Rectal smooth muscle tissue (tissue), 1 donor: ENCODE data around the gene TRAPPC3.
"Not testable (repeated sequence)": the region's sequence is repeated elsewhere in the genome, so short reads cannot be mapped to it uniquely, and the experiment has no call there.

Experiments
- H3K27ac ChIP-seq: one replicate; pipeline ENCODE4 v1.7.0; 2013; ENCODE audit warnings: low read depth, low read length, inconsistent platforms
- H3K27me3 ChIP-seq: one replicate; pipeline ENCODE4 v1.7.0; 2013; ENCODE audit warnings: low read length; ENCODE audit not compliant: control insufficient read depth, insufficient read depth
- H3K36me3 ChIP-seq: one replicate; pipeline ENCODE4 v1.7.0; 2013; ENCODE audit warnings: low read length; ENCODE audit not compliant: control insufficient read depth, insufficient read depth
- H3K4me1 ChIP-seq: one replicate; pipeline ENCODE4 v1.7.0; 2013; ENCODE audit warnings: low read length; ENCODE audit not compliant: control insufficient read depth, insufficient read depth
- H3K4me3 ChIP-seq: one replicate; pipeline ENCODE4 v1.7.0; 2013; ENCODE audit warnings: low read length
- H3K9ac ChIP-seq: one replicate; pipeline ENCODE4 v1.7.0; 2013; ENCODE audit warnings: low read length

The TRAPPC3 gene

GRCh38 chr1:36149237-36149972, at the start of gene TRAPPC3:
Gene TRAPPC3, minus strand, starts transcription at chr1:36149486. Its CDS starts 108 bp downstream, at chr1:36149378.
- H3K9ac ChIP-seq, result peak within 1 kb of the TSS; percentile 86
- H3K4me1 ChIP-seq, result peaks cover 28% of the 10 kb centered on the region
- peak within 1 kb of the TSS; percentile 99 for H3K27ac ChIP-seq
- no peaks in the 10 kb centered on the region for H3K27me3 ChIP-seq
- no peaks in the 10 kb centered on the region for H3K36me3 ChIP-seq
- peak within 1 kb of the TSS; percentile 69 for H3K4me3 ChIP-seq

DNA sequence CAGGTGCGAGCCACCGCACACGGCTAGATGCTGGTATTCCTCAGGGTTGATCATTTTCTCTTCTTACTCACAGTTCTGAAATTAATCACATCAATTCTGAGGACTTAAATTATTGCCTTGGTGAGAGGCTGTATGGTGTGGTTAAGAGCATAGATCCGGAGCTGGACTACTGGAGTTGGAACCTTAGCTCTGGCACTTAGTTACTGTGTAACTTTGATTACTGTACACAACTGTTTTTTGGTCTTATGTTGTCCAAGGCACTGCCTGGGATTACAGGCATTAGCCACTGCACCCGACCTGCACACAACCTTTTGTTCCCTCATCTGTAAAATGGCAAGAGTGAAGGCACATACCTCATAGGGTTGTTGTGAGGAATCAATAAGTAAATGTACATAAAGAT, 49.4 kb upstream of the TRAPPC3 start:
- H3K4me1 ChIP-seq, result peaks cover 3% of the 10 kb centered on the region
- H3K4me3 ChIP-seq, result no peak overlapping the region
- H3K36me3 ChIP-seq, result no peaks in the 10 kb centered on the region
- no peak overlapping the region for H3K27ac ChIP-seq
- no peak overlapping the region for H3K9ac ChIP-seq
- H3K27me3 ChIP-seq, result no peaks in the 10 kb centered on the region

- H3K27me3 ChIP-seq, H3K4me3 ChIP-seq, H3K4me1 ChIP-seq, H3K36me3 ChIP-seq, H3K27ac ChIP-seq, H3K9ac ChIP-seq: not testable (repeated sequence)
Observed at GRCh38 chr1:36196805-36197204, 47.5 kb upstream of the TRAPPC3 start.

DNA sequence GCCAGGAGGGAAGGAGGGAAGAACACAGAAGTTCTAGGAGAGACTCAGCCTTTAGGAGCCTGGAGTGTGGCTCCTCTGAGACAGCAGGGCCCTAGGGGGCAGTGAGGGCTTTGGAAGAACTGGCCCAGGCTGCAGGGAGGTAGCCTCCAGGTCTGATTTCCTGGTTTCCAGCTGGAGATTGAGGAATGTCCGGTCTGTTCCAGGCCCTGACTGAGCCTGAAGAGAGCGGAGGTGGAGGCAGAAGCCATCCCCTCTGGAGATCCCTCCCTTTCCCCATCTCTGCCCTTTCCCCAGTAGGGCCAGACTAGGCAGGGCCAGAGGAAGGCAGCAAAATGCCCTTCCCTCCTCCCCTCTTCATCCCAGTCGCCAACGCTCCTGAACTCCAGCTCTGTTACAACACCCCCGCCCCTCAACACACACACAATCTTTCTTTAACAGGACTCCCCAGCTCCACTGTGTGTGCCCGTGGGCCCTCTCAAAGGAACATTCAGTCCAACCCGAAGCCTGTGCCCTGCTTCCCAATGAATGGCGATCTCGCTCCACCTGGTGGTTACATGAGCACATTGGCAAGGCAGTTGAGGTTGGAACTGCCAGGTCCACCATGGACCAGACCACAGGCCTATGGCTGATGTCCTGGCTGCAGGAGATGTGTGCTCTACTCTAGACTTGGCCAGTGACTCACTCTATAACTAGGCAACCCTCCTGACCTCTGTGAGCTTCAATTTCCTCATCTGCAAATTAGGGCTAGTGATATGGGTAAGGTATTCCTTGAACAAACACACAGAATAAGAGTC, 38.7 kb upstream of the TRAPPC3 start:
- Histone ChIP-seq H3K9ac (no peak overlapping the region), H3K36me3 (no peaks in the 10 kb centered on the region), H3K27me3 (no peaks in the 10 kb centered on the region), H3K4me3 (no peak overlapping the region), H3K27ac (peak overlapping the region; percentile 87), H3K4me1 (peaks cover 12% of the 10 kb centered on the region)

GRCh38 chr1:36183309-36183856, 34.1 kb upstream of the TRAPPC3 start:
- H3K27ac ChIP-seq, result peak overlapping the region; percentile 86

DNA sequence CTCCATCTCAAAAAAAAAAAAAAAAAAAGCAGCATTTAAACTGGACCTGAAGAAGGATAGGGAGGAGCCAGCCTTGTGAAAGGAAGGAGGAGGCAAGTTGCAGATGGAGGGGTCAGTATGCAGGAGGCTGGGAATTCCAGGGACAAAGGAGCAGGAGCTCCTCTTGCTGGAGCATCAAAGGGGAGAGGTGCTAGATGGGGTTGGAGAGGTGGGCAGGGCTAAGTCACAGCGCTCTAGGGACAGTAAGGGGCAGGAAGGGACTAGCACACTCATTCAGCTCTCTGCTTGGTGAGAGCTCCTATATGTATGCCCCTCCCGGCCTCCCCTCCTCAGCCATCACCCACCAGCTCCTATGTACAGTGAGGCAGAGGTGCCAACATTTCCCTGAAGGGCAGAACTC, 33.4 kb upstream of the TRAPPC3 start:
- peaks cover 13% of the 10 kb centered on the region for H3K4me1 ChIP-seq
- H3K4me3 ChIP-seq, result no peak overlapping the region
- H3K36me3 ChIP-seq, result peaks cover 14% of the 10 kb centered on the region
- no peaks in the 10 kb centered on the region for H3K27me3 ChIP-seq
- no peak overlapping the region for H3K9ac ChIP-seq
- peak overlapping the region; percentile 86 for H3K27ac ChIP-seq

More at GRCh38 chr1:36183309-36183856, 34.1 kb upstream of the TRAPPC3 start:
- Histone ChIP-seq H3K4me1 (peaks cover 16% of the 10 kb centered on the region), H3K9ac (no peak overlapping the region), H3K4me3 (no peak overlapping the region), H3K36me3 (peaks cover 14% of the 10 kb centered on the region), H3K27me3 (no peaks in the 10 kb centered on the region)

DNA sequence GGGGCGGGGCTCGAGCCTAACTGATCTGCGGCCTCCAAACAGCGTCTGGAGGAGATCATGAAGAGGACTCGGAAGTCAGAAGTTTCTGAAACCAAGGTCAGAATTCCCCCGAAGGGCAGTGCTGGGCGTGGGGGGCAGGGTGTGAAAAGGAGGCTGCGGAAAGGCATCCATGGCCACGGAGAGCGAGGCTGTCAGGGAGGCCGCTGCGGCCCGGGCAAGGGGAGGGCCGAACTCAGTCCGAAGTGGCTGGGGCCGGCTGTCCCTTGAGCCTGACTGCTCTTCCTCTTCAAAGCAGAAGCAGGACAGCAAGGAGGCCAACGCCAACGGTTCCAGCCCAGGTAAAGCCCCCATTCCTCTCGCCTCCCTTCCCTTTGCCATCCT, 29.9 kb upstream of the TRAPPC3 start:
- Histone ChIP-seq H3K27ac (peak overlapping the region; percentile 82), H3K9ac (no peak overlapping the region), H3K27me3 (no peaks in the 10 kb centered on the region), H3K4me3 (no peak overlapping the region), H3K36me3 (peaks cover 32% of the 10 kb centered on the region), H3K4me1 (peaks cover 27% of the 10 kb centered on the region)

GRCh38 chr1:36178471-36179219, 29.4 kb upstream of the TRAPPC3 start:
- Histone ChIP-seq H3K4me1 (peaks cover 29% of the 10 kb centered on the region), H3K27me3 (no peaks in the 10 kb centered on the region), H3K4me3 (peak overlapping the region; percentile 49), H3K9ac (no peak overlapping the region), H3K27ac (peak overlapping the region; percentile 82), H3K36me3 (peaks cover 37% of the 10 kb centered on the region)

DNA sequence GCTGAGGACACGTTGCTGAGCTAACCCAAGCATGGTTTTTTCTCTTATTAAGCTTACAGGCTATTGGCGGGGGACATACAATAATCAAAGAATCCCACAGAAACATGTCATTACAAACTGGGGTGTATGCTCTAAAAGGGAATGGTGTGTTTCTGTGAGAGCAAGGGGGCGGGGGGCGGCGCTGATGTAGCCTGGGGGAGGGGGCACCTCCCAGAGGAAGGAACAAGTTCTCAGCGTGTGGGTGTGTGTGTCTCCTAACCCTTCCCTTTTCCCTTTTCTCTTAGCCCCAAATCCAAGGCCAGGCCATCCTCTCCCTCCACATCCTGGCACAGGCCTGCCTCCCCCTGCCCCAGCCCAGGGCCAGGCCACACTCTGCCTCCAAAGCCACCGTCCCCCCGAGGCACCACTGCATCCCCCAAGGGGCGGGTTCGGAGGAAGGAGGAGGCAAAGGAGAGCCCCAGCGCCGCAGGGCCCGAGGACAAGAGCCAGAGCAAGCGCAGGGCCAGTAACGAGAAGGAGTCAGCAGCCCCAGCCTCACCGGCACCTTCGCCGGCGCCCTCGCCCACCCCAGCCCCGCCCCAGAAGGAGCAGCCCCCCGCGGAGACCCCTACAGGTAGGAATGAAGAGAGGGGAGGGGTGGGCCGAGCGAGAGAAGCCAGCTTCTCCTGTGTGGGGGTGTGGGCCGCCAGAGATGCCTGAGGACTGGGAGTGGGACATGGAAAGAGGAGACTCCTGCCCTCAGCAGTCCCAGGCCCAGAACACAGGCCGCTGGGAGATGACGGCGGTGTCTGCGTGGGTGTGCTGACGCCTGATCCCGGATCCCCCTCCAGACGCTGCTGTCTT, 28.5 kb upstream of the TRAPPC3 start:
- H3K36me3 ChIP-seq, result peaks cover 45% of the 10 kb centered on the region
- no peaks in the 10 kb centered on the region for H3K27me3 ChIP-seq
- no peak overlapping the region for H3K4me3 ChIP-seq
- no peak overlapping the region for H3K9ac ChIP-seq
- peak overlapping the region; percentile 82 for H3K27ac ChIP-seq
- peaks cover 22% of the 10 kb centered on the region for H3K4me1 ChIP-seq

DNA sequence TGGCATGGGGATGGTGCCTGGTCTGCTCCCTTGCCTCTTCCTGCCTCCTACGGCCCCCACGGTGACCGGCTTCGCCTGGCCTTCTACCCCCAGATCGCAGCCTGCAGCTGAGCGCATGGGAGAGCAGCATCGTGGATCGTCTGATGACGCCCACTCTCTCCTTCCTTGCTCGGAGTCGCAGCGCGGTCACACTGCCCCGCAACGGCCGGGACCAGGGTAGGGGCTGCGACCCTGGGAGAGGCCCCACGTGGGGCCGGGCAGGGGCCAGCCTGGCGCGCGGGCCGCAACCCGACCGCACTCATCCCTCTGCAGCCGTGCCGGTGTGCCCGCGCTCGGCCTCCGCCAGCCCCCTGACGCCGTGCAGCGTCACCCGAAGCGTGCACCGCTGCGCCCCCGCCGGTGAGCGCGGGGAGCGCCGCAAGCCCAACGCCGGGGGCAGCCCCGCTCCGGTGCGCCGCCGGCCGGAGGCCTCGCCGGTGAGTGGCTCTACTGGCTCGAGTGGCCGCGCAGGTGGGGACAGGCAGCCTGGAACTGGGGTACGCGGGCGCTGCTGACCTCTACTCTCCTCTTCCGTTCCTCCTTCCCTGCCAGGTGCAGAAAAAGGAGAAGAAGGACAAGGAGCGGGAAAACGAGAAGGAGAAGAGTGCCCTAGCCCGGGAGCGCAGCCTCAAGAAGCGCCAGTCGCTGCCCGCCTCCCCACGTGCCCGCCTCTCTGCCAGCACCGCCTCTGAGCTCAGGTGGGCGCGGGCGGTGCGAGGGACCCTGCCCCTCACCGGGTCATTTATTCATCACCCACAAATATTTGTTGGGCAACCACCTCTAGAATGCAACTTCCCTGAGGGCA, 27.0 kb upstream of the TRAPPC3 start:
- Histone ChIP-seq H3K4me1 (peaks cover 19% of the 10 kb centered on the region), H3K4me3 (no peak overlapping the region), H3K27ac (peak overlapping the region; percentile 82), H3K9ac (no peak overlapping the region), H3K36me3 (peaks cover 56% of the 10 kb centered on the region), H3K27me3 (no peaks in the 10 kb centered on the region)
